ENCODE measurements around the gene MON1A. TPM values are rescaled to one million over a fixed set of nuclear protein-coding genes. Genes with fewer than 3 reads are reported as not detected.

The MON1A gene
- total RNA-seq, result 12.7 and 19.2 TPM in 2 replicates

GRCh38 chr3:49929291-49930167 lies at the start of gene MON1A:
Gene MON1A, minus strand, starts transcription at chr3:49929811. Its CDS starts 16,465 bp downstream, at chr3:49913346.

GRCh38 chr3:49939858-49940666 lies 10.5 kb upstream of the MON1A start, which contains the start of gene RBM6:
Gene RBM6, plus strand, starts transcription at chr3:49940150. Its CDS starts 22,492 bp downstream, at chr3:49962642.

GRCh38 chr3:49903451-49904424 lies 25.9 kb downstream of the MON1A start, which contains the start of gene MST1R:
Gene MST1R, minus strand, starts transcription at chr3:49903873. Its CDS starts 264 bp downstream, at chr3:49903609.

GRCh38 chr3:49869525-49870126 lies 60.0 kb downstream of the MON1A start, which contains the start of gene CAMKV:
Gene CAMKV, minus strand, starts transcription at chr3:49869906. Its CDS starts 7,518 bp downstream, at chr3:49862388.

Other genes with a start within 250 kb of the MON1A start
- 1.5 and 6.5 TPM in 2 replicates for gene MST1, start 240.3 kb downstream of the MON1A start, total RNA-seq
- 21.3 and 22.3 TPM in 2 replicates for gene RNF123, start 240.3 kb downstream of the MON1A start, total RNA-seq
- 0.28 TPM in 1 of 2 replicates, not detected in the other for gene AMIGO3, start 210.1 kb downstream of the MON1A start, total RNA-seq
- gene GMPPB, start 205.9 kb downstream of the MON1A start, total RNA-seq, result 28.5 and 70.7 TPM in 2 replicates
- gene IP6K1, start 143.3 kb downstream of the MON1A start, total RNA-seq, result 27.6 and 39.5 TPM in 2 replicates
- gene CDHR4, start 129.9 kb downstream of the MON1A start, total RNA-seq, result not detected in 2 replicates
- gene INKA1, start 126.5 kb downstream of the MON1A start, total RNA-seq, result 4.6 and 5.4 TPM in 2 replicates
- gene UBA7, start 115.9 kb downstream of the MON1A start, total RNA-seq, result 24.7 and 55.2 TPM in 2 replicates
- 1.4 and 9.0 TPM in 2 replicates for gene TRAIP, start 73.2 kb downstream of the MON1A start, total RNA-seq
- under 0.01 TPM in 1 of 2 replicates, not detected in the other for gene CAMKV, start 59.9 kb downstream of the MON1A start, total RNA-seq
- 0.85 and 0.96 TPM in 2 replicates for gene MST1R, start 25.9 kb downstream of the MON1A start, total RNA-seq
- gene RBM6, start 10.3 kb upstream of the MON1A start, total RNA-seq, result 36.8 and 52.1 TPM in 2 replicates
- 93.3 and 94.7 TPM in 2 replicates for gene RBM5, start 159.1 kb upstream of the MON1A start, total RNA-seq
- 1.7 and 1.9 TPM in 2 replicates for gene SEMA3F, start 225.5 kb upstream of the MON1A start, total RNA-seq

Data from regular cardiac myocyte (primary cell).